ENCODE results near the gene ITGB5. TPM values are rescaled to one million over a fixed set of nuclear protein-coding genes. Genes with fewer than 3 reads are reported as not detected.

The ITGB5 gene
- total RNA-seq, 6 donors from 2014 or later, result 81.5 to 145 (median 106) TPM

DNA sequence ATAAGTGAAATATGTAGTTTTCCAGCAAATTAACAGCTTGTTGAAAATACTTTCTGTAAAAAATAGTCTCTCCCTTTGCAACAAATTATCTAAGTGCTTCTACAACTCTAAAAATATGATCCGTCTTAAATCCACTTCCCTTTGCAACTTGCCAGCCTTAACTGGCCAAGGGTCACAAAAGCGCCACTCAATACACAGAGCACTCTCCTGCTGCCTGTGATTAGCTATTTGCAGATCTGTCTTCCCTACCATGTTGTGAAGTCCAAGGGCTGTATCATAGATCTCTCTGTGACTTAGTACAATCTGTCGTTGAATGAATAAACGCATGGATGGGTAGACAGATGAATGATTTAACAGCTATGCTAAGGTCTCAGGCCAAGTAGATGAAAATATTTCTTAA, 76.2 kb downstream of the ITGB5 start:
- no peak for DNase-seq

GRCh38 chr3:124809039-124809438, 78.1 kb downstream of the ITGB5 start:
- no peak for TF ChIP-seq POLR2A (IDR thresholded peaks at IDR 0.05)
- TF ChIP-seq, protein P1, sequence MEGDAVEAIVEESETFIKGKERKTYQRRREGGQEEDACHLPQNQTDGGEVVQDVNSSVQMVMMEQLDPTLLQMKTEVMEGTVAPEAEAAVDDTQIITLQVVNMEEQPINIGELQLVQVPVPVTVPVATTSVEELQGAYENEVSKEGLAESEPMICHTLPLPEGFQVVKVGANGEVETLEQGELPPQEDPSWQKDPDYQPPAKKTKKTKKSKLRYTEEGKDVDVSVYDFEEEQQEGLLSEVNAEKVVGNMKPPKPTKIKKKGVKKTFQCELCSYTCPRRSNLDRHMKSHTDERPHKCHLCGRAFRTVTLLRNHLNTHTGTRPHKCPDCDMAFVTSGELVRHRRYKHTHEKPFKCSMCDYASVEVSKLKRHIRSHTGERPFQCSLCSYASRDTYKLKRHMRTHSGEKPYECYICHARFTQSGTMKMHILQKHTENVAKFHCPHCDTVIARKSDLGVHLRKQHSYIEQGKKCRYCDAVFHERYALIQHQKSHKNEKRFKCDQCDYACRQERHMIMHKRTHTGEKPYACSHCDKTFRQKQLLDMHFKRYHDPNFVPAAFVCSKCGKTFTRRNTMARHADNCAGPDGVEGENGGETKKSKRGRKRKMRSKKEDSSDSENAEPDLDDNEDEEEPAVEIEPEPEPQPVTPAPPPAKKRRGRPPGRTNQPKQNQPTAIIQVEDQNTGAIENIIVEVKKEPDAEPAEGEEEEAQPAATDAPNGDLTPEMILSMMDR (IDR thresholded peaks at IDR 0.05), result no peak
- no peak for TF ChIP-seq POLR2AphosphoS5 (IDR thresholded peaks at IDR 0.05)
- TF ChIP-seq EP300 (IDR thresholded peaks at IDR 0.05), result no peak
- Histone ChIP-seq H3K9me3 (no peaks in the 10 kb centered on the region), H3K27me3 (no peaks in the 10 kb centered on the region), H3K4me1 (peaks cover 0 to 14% (median 10%) of the 10 kb centered on the region in 4 donors), H3K27ac (no peak overlapping the region), H3K4me3 (no peak overlapping the region), H3K36me3 (peaks cover 0 to 7% (median 2%) of the 10 kb centered on the region in 4 donors)
- 62 to 68% methylated on average over 3 of the region's 3 CpGs for WGBS, 2 donors
- DNase-seq, result no peak
- no peak for ATAC-seq (ENCODE audit: low FRiP score in 2 of 2)

More for the DNA sequence above, 76.2 kb downstream of the ITGB5 start:
- Histone ChIP-seq H3K27ac (no peak overlapping the region), H3K9me3 (no peaks in the 10 kb centered on the region), H3K4me3 (no peak overlapping the region), H3K4me1 (peaks cover 7 to 25% (median 17%) of the 10 kb centered on the region in 4 donors), H3K36me3 (peaks cover 0 to 7% (median 2%) of the 10 kb centered on the region in 4 donors), H3K27me3 (no peaks in the 10 kb centered on the region)
- TF ChIP-seq POLR2A (IDR thresholded peaks at IDR 0.05) (no peak), POLR2AphosphoS5 (IDR thresholded peaks at IDR 0.05) (no peak), EP300 (IDR thresholded peaks at IDR 0.05) (no peak)
- TF ChIP-seq, protein P1 (IDR thresholded peaks at IDR 0.05), result no peak
- 78 to 89% methylated on average over 4 of the region's 4 CpGs for whole genome bisulfite sequencing, 2 donors
- no peak for ATAC-seq (ENCODE audit: low FRiP score in 2 of 2)

DNA sequence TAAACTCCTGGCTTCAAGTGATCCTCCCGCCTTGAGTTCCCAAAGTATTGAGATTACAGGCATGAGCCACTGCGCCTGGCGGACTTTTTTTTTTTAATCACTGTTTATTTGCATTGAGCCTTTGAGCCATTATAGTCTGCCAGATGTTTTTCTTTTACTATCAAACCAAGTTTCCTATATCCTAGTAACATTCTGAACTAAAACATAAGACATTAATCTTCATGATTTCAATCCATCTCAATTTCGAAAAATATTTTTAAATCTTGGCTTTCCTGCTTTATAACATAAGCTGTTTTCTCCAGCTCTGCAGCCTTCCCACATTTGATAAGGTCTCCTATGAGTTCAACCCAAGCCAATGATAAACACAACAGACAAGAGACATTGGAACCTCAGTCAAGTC, 81.5 kb downstream of the ITGB5 start:
- ATAC-seq (ENCODE audit: low FRiP score in 2 of 2) (no peak), DNase-seq (no peak)
- 93 to 94% methylated on average over 4 of the region's 4 CpGs for WGBS, 2 donors
- no peaks in the 10 kb centered on the region for H3K9me3 ChIP-seq
- peaks cover 0 to 13% (median 2%) of the 10 kb centered on the region in 4 donors for H3K36me3 ChIP-seq
- H3K4me3 ChIP-seq, result no peak overlapping the region
- no peak overlapping the region for H3K27ac ChIP-seq
- peaks cover 7 to 14% (median 8%) of the 10 kb centered on the region in 4 donors for H3K4me1 ChIP-seq
- no peaks in the 10 kb centered on the region for H3K27me3 ChIP-seq
- TF ChIP-seq POLR2AphosphoS5 (IDR thresholded peaks at IDR 0.05), result no peak
- no peak for TF ChIP-seq EP300 (IDR thresholded peaks at IDR 0.05)
- TF ChIP-seq, protein P1 (IDR thresholded peaks at IDR 0.05), result no peak
- no peak for TF ChIP-seq POLR2A (IDR thresholded peaks at IDR 0.05)

GRCh38 chr3:124804875-124805274, 82.3 kb downstream of the ITGB5 start:
- ATAC-seq (ENCODE audit: low FRiP score in 2 of 2) (no peak), DNase-seq (no peak)
- WGBS, 2 donors, result 80 to 84% methylated on average over 7 of the region's 7 CpGs
- H3K4me3 ChIP-seq, result no peak overlapping the region
- no peaks in the 10 kb centered on the region for H3K9me3 ChIP-seq
- H3K4me1 ChIP-seq, result peaks cover 14 to 21% (median 15%) of the 10 kb centered on the region in 4 donors
- TF ChIP-seq EP300 (IDR thresholded peaks at IDR 0.05) (no peak), POLR2AphosphoS5 (IDR thresholded peaks at IDR 0.05) (no peak), POLR2A (IDR thresholded peaks at IDR 0.05) (no peak)
- TF ChIP-seq, protein P1 (IDR thresholded peaks at IDR 0.05), result no peak
- peaks cover 0 to 13% (median 2%) of the 10 kb centered on the region in 4 donors for H3K36me3 ChIP-seq
- no peaks in the 10 kb centered on the region for H3K27me3 ChIP-seq
- H3K27ac ChIP-seq, result no peak overlapping the region

- DNase-seq (no peak), ATAC-seq (ENCODE audit: low FRiP score in 2 of 2) (no peak)
- Histone ChIP-seq H3K27ac (no peak overlapping the region), H3K4me1 (peaks cover 14 to 21% (median 15%) of the 10 kb centered on the region in 4 donors), H3K4me3 (no peak overlapping the region), H3K27me3 (no peaks in the 10 kb centered on the region), H3K9me3 (no peaks in the 10 kb centered on the region), H3K36me3 (peaks cover 0 to 7% (median 2%) of the 10 kb centered on the region in 4 donors)
- TF ChIP-seq POLR2A (IDR thresholded peaks at IDR 0.05) (no peak), POLR2AphosphoS5 (IDR thresholded peaks at IDR 0.05) (no peak), EP300 (IDR thresholded peaks at IDR 0.05) (no peak)
- TF ChIP-seq, protein P1 (IDR thresholded peaks at IDR 0.05), result no peak
- WGBS, 2 donors, result 87% methylated on average over 8 of the region's 8 CpGs
These were observed 84.5 kb downstream of the ITGB5 start for GRCh38 chr3:124802702-124803101.

Measured in upper lobe of left lung (tissue), 6 donors.